HG02870 (cell line): ENCODE data around the gene MYLK3.
A peak's percentile ranks its signal among the peaks of the same experiment; 100 is the strongest.
"Not testable (repeated sequence)": the region's sequence is repeated elsewhere in the genome, so short reads cannot be mapped to it uniquely, and the experiment has no call there.

ENCODE experiments used
- ATAC-seq: cut with Tn5 transposase; IDR thresholded peaks from one replicate; pipeline ENCODE4 v1.9.1; 2021; ENCODE audit warnings: mild to moderate bottlenecking, moderate library complexity; ENCODE audit not compliant: unreplicated experiment

MYLK3 gene

GRCh38 chr16:46691726-46692125 lies 56.4 kb downstream of the MYLK3 start:
- ATAC-seq, result no peak

DNA sequence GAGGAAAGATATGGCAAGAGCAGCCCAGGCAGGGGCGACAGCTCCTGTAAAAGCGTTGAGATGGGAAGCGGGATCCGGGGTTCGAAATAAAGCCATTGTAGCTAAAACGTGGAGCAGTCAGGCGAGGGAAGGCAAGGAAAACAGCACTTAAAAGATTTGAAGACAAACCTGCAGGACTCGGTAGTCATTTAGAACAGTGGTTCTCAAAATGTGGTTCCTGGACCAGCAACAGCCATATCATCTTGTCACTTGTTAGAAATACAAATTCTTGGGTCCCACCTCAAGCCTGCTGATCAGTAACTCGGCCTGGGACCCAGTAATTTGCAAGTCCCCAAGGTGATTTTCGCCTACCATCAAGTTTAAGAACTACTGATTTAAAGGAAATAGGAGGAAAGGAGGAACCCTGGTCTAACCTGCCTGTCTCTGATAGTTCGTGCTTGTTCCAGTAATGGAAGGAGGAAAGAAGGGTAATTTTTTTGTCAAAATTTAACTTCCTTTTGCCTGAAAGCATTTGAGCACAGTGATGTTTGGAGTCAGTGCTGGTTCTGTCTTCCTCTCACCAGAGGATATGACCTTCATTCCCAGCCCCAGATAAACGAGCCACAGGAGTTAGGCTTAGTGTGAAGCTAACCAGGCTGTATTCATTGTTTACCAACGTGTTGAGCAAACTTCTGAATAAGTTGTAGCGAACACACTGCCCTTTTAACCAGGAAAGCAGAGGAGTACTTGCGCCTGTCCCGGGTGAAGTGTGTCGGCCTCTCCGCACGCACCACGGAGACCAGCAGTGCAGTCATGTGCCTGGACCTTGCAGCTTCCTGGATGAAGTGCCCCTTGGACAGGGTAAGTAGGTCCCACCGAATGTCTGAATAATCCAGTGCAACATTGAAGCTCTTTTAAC lies 57.6 kb downstream of the MYLK3 start:
- no peak for ATAC-seq

DNA sequence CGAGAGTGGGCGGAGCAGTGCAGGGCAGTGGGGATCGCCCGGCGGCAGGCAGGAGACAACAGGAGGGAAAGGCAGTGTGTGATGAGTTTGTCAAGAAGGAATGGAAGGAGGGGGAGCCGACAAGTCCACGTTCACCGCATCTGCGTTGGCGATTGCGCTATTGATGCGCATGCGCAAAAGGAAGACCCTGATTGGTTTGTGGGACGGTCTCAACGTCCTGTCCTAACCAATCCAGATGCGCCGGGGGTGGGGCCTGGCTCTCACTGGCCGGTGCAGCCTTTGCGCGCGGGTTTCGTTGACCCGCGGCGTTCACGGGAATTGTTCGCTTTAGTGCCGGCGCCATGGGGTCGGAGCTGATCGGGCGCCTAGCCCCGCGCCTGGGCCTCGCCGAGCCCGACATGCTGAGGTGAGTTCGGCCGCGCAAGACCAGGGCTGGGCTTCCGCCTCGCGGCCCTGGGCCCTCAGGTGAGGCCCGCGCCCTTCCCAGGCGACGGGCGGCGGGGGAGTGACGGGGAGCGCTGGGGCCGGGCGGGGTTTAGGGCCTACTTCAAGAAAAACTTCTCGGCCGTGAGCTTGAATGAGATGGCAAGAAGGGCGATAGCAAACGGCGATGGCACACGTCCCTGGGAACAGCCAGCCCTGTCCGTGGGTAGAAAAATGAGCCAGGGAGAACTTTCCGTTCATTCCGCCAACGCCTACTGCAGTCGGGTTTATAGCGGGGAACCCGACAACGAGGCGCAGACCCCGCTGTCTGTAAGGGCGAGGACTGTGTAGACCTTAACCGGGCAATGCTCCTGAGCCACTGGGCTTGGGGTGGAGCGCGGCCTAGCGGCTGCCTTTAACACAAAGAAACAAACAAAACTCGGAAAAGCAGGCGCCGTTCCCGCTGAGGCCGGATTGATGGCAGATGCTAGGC lies 58.5 kb downstream of the MYLK3 start, which contains the start of gene ORC6:
TSS of gene ORC6 (plus strand) at position 295 of the 916 bp plus-strand sequence. CDS start at position 342, 47 bp downstream.
- ATAC-seq, result peak; percentile 75

GRCh38 chr16:46688654-46689364 lies 59.3 kb downstream of the MYLK3 start, which contains the start of gene VPS35:
Gene VPS35 (minus strand): TSS chr16:46689178. CDS start chr16:46689133, 45 bp downstream.
- peak; percentile 84 for ATAC-seq

- ATAC-seq, result no peak
Measured at GRCh38 chr16:46688101-46688653, 60.0 kb downstream of the MYLK3 start.

- ATAC-seq, result no peak
Measured at GRCh38 chr16:46687486-46687885, 60.7 kb downstream of the MYLK3 start.

DNA sequence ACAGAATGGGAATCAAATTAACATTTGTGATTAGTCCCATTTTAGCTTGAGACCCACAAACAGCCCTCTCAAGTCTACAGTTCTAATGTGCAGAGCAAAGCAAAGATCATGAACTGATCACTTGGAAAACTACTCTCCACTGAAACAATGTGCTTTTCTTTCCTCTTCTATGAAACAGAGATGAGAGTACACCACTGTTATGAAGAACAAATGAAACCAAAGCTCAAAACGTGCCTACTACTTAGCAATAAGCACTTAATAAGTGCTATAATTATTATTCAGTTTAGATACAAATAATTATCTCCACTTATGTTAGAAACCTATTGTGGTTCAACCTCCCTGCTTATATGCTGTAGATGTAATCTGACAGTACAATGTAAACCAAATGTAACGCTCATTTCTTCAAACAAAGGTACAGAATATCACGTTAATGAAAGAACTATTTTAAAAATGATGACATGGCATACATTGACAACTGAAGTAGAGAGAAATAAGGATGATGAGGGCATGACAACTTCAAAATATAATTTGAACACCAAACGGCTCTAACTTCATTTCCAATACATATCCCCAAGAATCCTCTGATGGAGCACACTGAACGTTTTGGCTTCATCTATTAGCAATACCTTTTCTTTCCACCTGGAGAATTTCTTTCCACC lies 61.2 kb downstream of the MYLK3 start:
- ATAC-seq, result no peak

DNA sequence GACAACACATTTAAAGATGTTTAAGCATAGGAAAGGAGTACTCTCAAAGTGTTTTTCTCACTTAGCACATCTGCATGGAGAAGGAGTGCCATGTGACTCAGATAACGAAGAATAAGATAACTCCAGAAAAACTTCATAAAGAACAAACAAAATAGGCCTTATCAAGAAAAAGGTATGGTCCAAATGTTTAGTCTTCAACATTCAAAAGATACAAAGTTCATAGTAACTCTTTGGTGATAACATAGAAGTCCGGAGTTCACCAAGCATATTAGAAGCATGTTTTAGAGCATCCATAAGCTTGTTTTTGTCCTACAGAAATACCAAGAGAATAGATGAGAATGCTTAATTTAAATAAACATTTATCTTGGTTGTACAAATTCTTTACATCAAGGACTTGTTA lies 66.3 kb downstream of the MYLK3 start:
- not testable (repeated sequence) for ATAC-seq

DNA sequence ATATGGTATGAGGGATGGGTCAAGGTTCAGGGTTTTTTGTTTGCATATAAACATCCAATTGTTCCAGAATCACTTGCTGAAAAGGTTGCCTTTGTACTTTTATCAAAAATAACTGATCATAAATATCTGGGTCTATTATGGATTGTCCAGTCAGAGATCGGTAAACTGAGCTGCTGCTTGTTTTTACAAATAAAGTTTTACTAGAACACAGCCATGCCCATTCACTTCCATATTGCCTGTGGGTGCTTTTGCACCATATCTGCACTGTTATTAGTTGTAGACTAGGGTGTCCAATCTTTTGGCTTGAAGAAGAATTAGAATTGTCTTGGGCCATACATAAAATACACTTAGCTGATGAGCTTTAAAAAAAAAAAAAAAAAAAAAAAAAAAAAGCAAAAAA lies 70.2 kb downstream of the MYLK3 start:
- ATAC-seq, result not testable (repeated sequence)

DNA sequence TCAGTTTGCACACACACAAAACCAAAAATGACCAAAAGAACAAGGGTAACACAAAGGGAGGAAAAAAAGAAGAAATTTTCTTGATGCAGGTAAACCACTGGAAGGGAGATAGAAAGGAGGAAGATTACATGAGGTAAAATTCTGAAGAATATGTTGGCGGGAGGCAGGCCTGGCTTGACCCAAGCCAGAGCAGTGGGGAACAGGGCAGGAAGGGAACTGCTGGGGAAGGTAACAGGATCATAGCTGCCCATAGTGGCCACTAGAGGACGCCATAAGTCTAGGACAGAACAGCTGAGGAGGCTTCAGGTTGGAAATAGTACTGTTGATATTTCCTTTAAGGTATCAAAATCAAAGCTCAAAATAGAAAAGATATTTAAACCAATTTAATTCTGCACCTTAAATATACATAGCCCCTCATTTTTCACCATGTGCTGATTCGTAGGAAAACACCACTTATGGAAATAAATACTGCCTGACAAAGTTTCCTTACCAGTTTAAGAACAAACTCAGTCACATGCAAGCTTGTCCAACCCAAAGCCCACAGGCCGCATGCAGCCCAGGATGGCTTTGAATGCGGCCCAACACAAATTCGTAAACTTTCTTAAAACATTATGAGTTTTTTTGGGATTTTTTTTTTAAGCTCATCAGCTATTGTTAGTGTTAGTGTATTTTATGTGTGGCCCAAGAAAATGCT lies 74.7 kb downstream of the MYLK3 start:
- no peak for ATAC-seq

DNA sequence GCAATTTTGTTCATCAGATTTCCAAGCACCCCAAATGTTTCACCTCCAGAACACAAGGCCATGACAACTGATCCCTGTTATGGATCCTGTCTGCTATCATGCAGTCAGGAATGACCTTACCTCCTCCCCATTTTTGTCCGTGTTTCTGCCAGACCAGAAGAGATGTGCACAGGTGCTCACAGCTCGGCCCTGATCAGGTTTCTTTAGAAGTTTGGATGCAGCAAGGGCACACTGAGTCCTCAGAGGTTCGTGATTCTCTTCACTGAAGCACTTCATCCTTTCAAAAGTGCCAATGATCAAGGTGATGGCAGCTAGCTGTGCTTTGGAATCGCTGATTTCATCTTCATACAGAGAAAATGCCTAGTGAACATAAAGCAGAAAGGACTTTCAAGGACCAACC lies 86.0 kb downstream of the MYLK3 start:
- ATAC-seq, result no peak

DNA sequence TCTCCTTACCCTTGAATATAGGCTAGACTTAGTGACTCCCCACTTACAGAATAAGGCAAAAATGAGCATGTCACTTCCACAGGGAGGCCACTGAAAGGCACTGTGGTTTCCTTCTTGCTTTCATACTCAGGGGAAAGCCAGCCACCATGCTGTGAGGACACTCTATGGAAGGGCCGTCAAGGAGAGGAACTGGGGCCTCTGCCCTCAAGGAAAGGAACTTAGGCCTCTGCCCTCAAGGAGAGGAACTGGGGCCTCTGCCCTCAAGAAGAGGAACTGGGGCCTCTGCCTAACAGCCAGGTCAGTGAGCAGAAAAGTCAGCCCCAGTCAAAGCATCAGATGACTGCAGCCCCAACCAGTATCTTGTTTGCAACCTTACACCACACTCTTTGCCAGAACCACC lies 89.2 kb downstream of the MYLK3 start:
- peak; percentile 93 for ATAC-seq
